H1 (cell line): ENCODE measurements around the gene S100A6. TPM values are rescaled to one million over a fixed set of nuclear protein-coding genes. Genes with fewer than 3 reads are reported as not detected.

ENCODE experiments used
- CTCF ChIA-PET: fragments of 300-600 bp; sonication (Branson Sonifier 250); formaldehyde crosslinking; loops from one replicate; lab custom pipeline; 2021; ENCODE audit not compliant: partially characterized antibody; lab: Charles Lee
- POLR2A ChIA-PET: fragments of 300-600 bp; sonication (Branson Sonifier 250); formaldehyde crosslinking; loops from one replicate; lab custom pipeline; 2021; ENCODE audit warnings: inconsistent platforms; ENCODE audit not compliant: partially characterized antibody; lab: Charles Lee
- DNase-seq, 2 experiments: peaks; one replicate each; pipeline versions ENCODE4 v3.0.0 to v3.0.0-alpha.2; 2010 to 2022; ENCODE audit warnings: low spot score in 2 of 2, low read depth in 1 of 2, mixed read lengths in 1 of 2
- FAIRE-seq: peaks from 2 replicates; lab custom pipeline; 2011; peaks lifted over from hg19 to GRCh38; lab: Jason Lieb, UNC
- H2AFZ ChIP-seq: 2 replicates; pipeline ENCODE4 v1.8.1; 2012; ENCODE audit warnings: low read length, inconsistent platforms
- H2AK5ac ChIP-seq: 2 replicates; pipeline ENCODE4 v1.6.1; 2013; ENCODE audit warnings: low read depth, low read length
- H2BK120ac ChIP-seq: replicated peaks from 2 replicates; pipeline ENCODE3; 2013; ENCODE audit warnings: low read depth, low read length, inconsistent platforms
- H2BK12ac ChIP-seq: 2 replicates; pipeline ENCODE4 v1.6.1; 2013; ENCODE audit warnings: low read depth, low read length
- H2BK15ac ChIP-seq: 2 replicates; pipeline ENCODE4 v1.6.1; 2013; ENCODE audit warnings: low read length
- H2BK20ac ChIP-seq: 2 replicates; pipeline ENCODE4 v1.6.1; 2013; ENCODE audit warnings: low read length
- H2BK5ac ChIP-seq: 2 replicates; pipeline ENCODE4 v1.6.1; 2013; ENCODE audit warnings: low read depth, low read length
- H3K14ac ChIP-seq: 2 replicates; pipeline ENCODE4 v1.6.1; 2013; ENCODE audit warnings: inconsistent platforms; ENCODE audit not compliant: insufficient read length
- H3K18ac ChIP-seq: 2 replicates; pipeline ENCODE4 v1.6.1; 2013; ENCODE audit warnings: low read length; ENCODE audit errors: extremely low read depth
- H3K23ac ChIP-seq: 2 replicates; pipeline ENCODE4 v1.6.1; 2013; ENCODE audit warnings: inconsistent platforms; ENCODE audit not compliant: insufficient read length
- H3K23me2 ChIP-seq: 2 replicates; pipeline ENCODE4 v1.6.1; 2013; ENCODE audit warnings: low read depth, low read length
- H3K27ac ChIP-seq: 2 replicates; pipeline ENCODE4 v1.6.1; 2011; ENCODE audit warnings: low read depth, low read length, inconsistent platforms
- H3K27me3 ChIP-seq, 4 experiments: replicated peaks in 1 of 4; 1 replicate in 1 of 4; 2 replicates in 3 of 4; pipeline versions ENCODE4 v1.6.1 to v1.8.1; 2011 to 2013; ENCODE audit warnings: low read length in 3 of 4, mild to moderate bottlenecking in 3 of 4, inconsistent platforms in 2 of 4, mixed read lengths in 2 of 4, moderate library complexity in 1 of 4; ENCODE audit not compliant: control insufficient read depth in 3 of 4, insufficient read depth in 3 of 4; ENCODE audit errors: extremely low read depth in 1 of 4
- H3K36me3 ChIP-seq, 4 experiments: 2 replicates each; pipeline versions ENCODE4 v1.6.1 to v1.8.1; 2011 to 2013; ENCODE audit warnings: mild to moderate bottlenecking in 4 of 4, low read length in 3 of 4, moderate library complexity in 2 of 4, control low read depth in 1 of 4, inconsistent platforms in 1 of 4; ENCODE audit not compliant: insufficient read depth in 4 of 4, control insufficient read depth in 2 of 4
- H3K4ac ChIP-seq: replicated peaks from 2 replicates; pipeline ENCODE3; 2013; ENCODE audit warnings: low read length, low read depth, mixed read lengths, inconsistent platforms; ENCODE audit not compliant: insufficient read length
- H3K4me1 ChIP-seq, 4 experiments: replicated peaks in 1 of 4; 1 replicate in 1 of 4; 2 replicates in 3 of 4; pipeline versions ENCODE4 v1.6.1 to v1.8.1; 2011 to 2013; ENCODE audit warnings: low read length in 3 of 4, inconsistent platforms in 2 of 4, mixed read lengths in 1 of 4; ENCODE audit not compliant: insufficient read depth in 4 of 4, control insufficient read depth in 3 of 4
- H3K4me2 ChIP-seq, 2 experiments: 2 replicates each; pipeline versions ENCODE4 v1.6.1 to v1.8.1; 2011 to 2013; ENCODE audit warnings: low read depth in 2 of 2, low read length in 2 of 2, control low read depth in 1 of 2, inconsistent platforms in 1 of 2, mild to moderate bottlenecking in 1 of 2; ENCODE audit not compliant: insufficient read depth in 1 of 2
- H3K4me3 ChIP-seq, 4 experiments: fragments of 200-600, 300-600 bp in 1 of 4; sonication (generic), shearing (Covaris generic), sonication (Bioruptor Twin) in 1 of 4; 2 replicates each; pipeline versions ENCODE4 v1.5.1 to v1.8.1; 2011 to 2016; ENCODE audit warnings: low read length in 4 of 4, low read depth in 3 of 4, control low read depth in 2 of 4, inconsistent platforms in 2 of 4, mild to moderate bottlenecking in 2 of 4, mixed read lengths in 1 of 4, moderate library complexity in 1 of 4; ENCODE audit not compliant: insufficient read depth in 2 of 4; ENCODE audit errors: extremely low read depth in 1 of 4
- H3K56ac ChIP-seq: replicated peaks from 2 replicates; pipeline ENCODE3; 2013; ENCODE audit warnings: low read depth, mild to moderate bottlenecking, mixed read lengths, low read length, inconsistent platforms; ENCODE audit not compliant: insufficient read length
- H3K79me1 ChIP-seq: 2 replicates; pipeline ENCODE4 v1.6.1; 2013; ENCODE audit warnings: low read depth, low read length, control low read depth
- H3K79me2 ChIP-seq, 2 experiments: 2 replicates each; pipeline versions ENCODE4 v1.6.1 to v1.8.1; 2012 to 2013; ENCODE audit warnings: low read length in 2 of 2, mild to moderate bottlenecking in 2 of 2, inconsistent platforms in 1 of 2; ENCODE audit not compliant: insufficient read depth in 2 of 2, control insufficient read depth in 1 of 2
- H3K9ac ChIP-seq, 4 experiments: replicated peaks in 1 of 4; 1 replicate in 1 of 4; 2 replicates in 3 of 4; pipeline versions ENCODE4 v1.6.1 to v1.8.1; 2011 to 2013; ENCODE audit warnings: low read depth in 3 of 4, low read length in 3 of 4, control low read depth in 2 of 4, mild to moderate bottlenecking in 2 of 4, moderate library complexity in 2 of 4, inconsistent platforms in 1 of 4; ENCODE audit errors: extremely low read depth in 1 of 4
- H3K9me3 ChIP-seq, 2 experiments: 2 replicates each; pipeline versions ENCODE4 v1.6.1 to v1.8.1; 2012 to 2013; ENCODE audit warnings: mild to moderate bottlenecking in 2 of 2, moderate library complexity in 2 of 2, control low read depth in 1 of 2, inconsistent platforms in 1 of 2, low read depth in 1 of 2, low read length in 1 of 2, mixed read lengths in 1 of 2; ENCODE audit not compliant: insufficient read depth in 2 of 2
- H4K20me1 ChIP-seq, 2 experiments: replicated peaks in 1 of 2; 2 replicates each; pipeline versions ENCODE3 to v1.8.1; 2011 to 2013; ENCODE audit warnings: inconsistent platforms in 2 of 2, low read length in 2 of 2, mild to moderate bottlenecking in 1 of 2; ENCODE audit not compliant: insufficient read depth in 2 of 2, control insufficient read depth in 1 of 2
- H4K5ac ChIP-seq: 2 replicates; pipeline ENCODE4 v1.6.1; 2013; ENCODE audit warnings: low read length, low read depth, mixed read lengths, inconsistent platforms; ENCODE audit not compliant: insufficient read length
- H4K8ac ChIP-seq: 2 replicates; pipeline ENCODE4 v1.8.0; 2013; ENCODE audit warnings: mild to moderate bottlenecking, moderate library complexity, low read length, inconsistent platforms; ENCODE audit not compliant: insufficient read depth; ENCODE audit errors: extremely low read depth
- H4K91ac ChIP-seq: replicated peaks from 2 replicates; pipeline ENCODE3; 2013; ENCODE audit warnings: low read length, mixed read lengths, inconsistent platforms; ENCODE audit not compliant: insufficient read length
- ATF2 ChIP-seq: IDR thresholded peaks from 2 replicates; pipeline ENCODE4 v1.6.1; 2012; ENCODE audit warnings: low read length, inconsistent platforms
- BCL11A ChIP-seq, 2 experiments: IDR thresholded peaks; one replicate each; pipeline ENCODE4 v1.6.1; 2011; ENCODE audit warnings: low read depth in 2 of 2, low read length in 2 of 2, mild to moderate bottlenecking in 2 of 2
- E2F6 ChIP-seq: IDR thresholded peaks from 2 replicates; pipeline ENCODE4 v1.6.1; 2012; ENCODE audit warnings: inconsistent platforms
- EP300 ChIP-seq, 2 experiments: IDR thresholded peaks; 1 replicate in 1 of 2; 2 replicates in 1 of 2; pipeline ENCODE4 v1.6.1; 2011 to 2012; ENCODE audit warnings: low read depth in 2 of 2, low read length in 2 of 2, mild to moderate bottlenecking in 2 of 2, borderline replicate concordance in 1 of 2, inconsistent platforms in 1 of 2, moderate library complexity in 1 of 2
- HDAC6 ChIP-seq: IDR thresholded peaks from one replicate; pipeline ENCODE4 v1.7.1; 2012; ENCODE audit warnings: low read depth, mild to moderate bottlenecking, inconsistent platforms, low read length, moderate library complexity
- NRF1 ChIP-seq: IDR thresholded peaks from 2 replicates; pipeline ENCODE4 v1.6.1; 2011; ENCODE audit warnings: mild to moderate bottlenecking, low read depth, low read length, improper control_type of control experiment
- PHF8 ChIP-seq: fragments of 200-600 bp; sonication (generic); conservative IDR thresholded peaks from 2 replicates; pipeline ENCODE4 v1.7.1; 2012; ENCODE audit warnings: low read depth, mild to moderate bottlenecking, inconsistent platforms, low read length, moderate library complexity
- POLR2AphosphoS5 ChIP-seq: IDR thresholded peaks from 2 replicates; pipeline ENCODE4 v1.6.1; 2011; ENCODE audit warnings: low read depth, low read length
- RNF2 ChIP-seq: fragments of 200-900, 300-1000 bp; sonication (generic); IDR thresholded peaks from 2 replicates; pipeline ENCODE4 v1.7.1; 2016; ENCODE audit warnings: borderline replicate concordance, low read depth, mild to moderate bottlenecking, antibody characterized with exemption, low read length; ENCODE audit not compliant: poor library complexity, severe bottlenecking; ENCODE audit errors: missing control alignments
- SP4 ChIP-seq: IDR thresholded peaks from 2 replicates; pipeline ENCODE4 v1.6.1; 2012; ENCODE audit warnings: low read length, inconsistent platforms
- SUZ12 ChIP-seq: fragments of 200-600 bp; sonication (generic); IDR thresholded peaks from 2 replicates; pipeline ENCODE4 v1.6.1; 2012; ENCODE audit warnings: mild to moderate bottlenecking, inconsistent platforms, low read length, moderate library complexity, mixed read lengths
- WGBS, 2 experiments: shearing (Covaris generic) in 1 of 2; methylation state at CpG; one replicate each; pipeline versions ENCODE4 v1.1.6 to v1.1.7; 2013 to 2015; ENCODE audit warnings: low lambda C conversion rate in 2 of 2, mixed read lengths in 2 of 2, inconsistent platforms in 1 of 2, low coverage in 1 of 2, missing lambda C conversion rate in 1 of 2; ENCODE audit not compliant: insufficient replicate concordance in 2 of 2, insufficient coverage in 1 of 2, insufficient read length in 1 of 2; ENCODE audit errors: extremely low coverage in 1 of 2, missing lambda C conversion rate in 1 of 2; 5-methylcytosine and 5-hydroxymethylcytosine counted together
- polyA plus RNA-seq, 7 experiments: library from polyadenylated mRNA; depleted of rRNA in 3 of 7; stranded (reverse) in 5 of 7; unstranded in 2 of 7; fragments of >200 nt in 5 of 7; fragments of 200-250 nt in 2 of 7; gene quantifications; 1 replicate in 5 of 7; 2 replicates in 1 of 7; 4 replicates in 1 of 7; pipeline versions ENCODE4 v1.2.1 to v1.2.3, GENCODE V29; 2011 to 2013; ENCODE audit warnings: missing spikeins in 2 of 7, mixed read lengths in 2 of 7
- total RNA-seq: library from RNA; stranded (reverse); fragmentation: NEBNext Ultra II Directional; extraction: Animal tissue kit (Norgen Biotek cat#: 25700); gene quantifications from 2 replicates; pipeline ENCODE4 v1.2.1, GENCODE V29; 2021

S100A6 gene
- total and polyA plus RNA-seq, 2 of the 8 experiments (the other 6 are each of a cell fraction or from before 2014, with no cell fraction given) = 11.1 to 63.0 TPM

- no peak overlapping the region for H4K5ac ChIP-seq
- H3K9me3 ChIP-seq = peaks cover 0 to 10% of the 10 kb centered on the region in 2 experiments; a peak in 1 of 4 replicates
- no peak overlapping the region for H2AK5ac ChIP-seq
- CTCF ChIA-PET = interaction anchor here (0.6 to 4.2 kb wide), 12 partner anchors 8 to 223 kb away, joined by 3 to 64 read pairs (median 6); partner anchors contain the start of genes S100A1, S100A13, S100A14 and S100A16
- H2BK120ac ChIP-seq = no peak overlapping the region
- no peak overlapping the region for H3K18ac ChIP-seq
- FAIRE-seq (no peak), DNase-seq (no peak)
- no peak overlapping the region for H3K4ac ChIP-seq
- no peak overlapping the region for H2BK20ac ChIP-seq
- no peaks in the 10 kb centered on the region for H3K36me3 ChIP-seq
- 80% methylated on average over 4 of the region's 4 CpGs; no CpG with 5 or more reads in 1 of the 2 experiments for WGBS, 2 experiments
- H3K23ac ChIP-seq = no peak overlapping the region
- no peak overlapping the region for H4K8ac ChIP-seq
- no peaks in the 10 kb centered on the region for H3K79me2 ChIP-seq
- no peak overlapping the region for H3K4me2 ChIP-seq
- H2BK5ac ChIP-seq = no peak overlapping the region
- no peak overlapping the region for H2BK12ac ChIP-seq
- no peak overlapping the region for H3K4me3 ChIP-seq
- no peaks in the 10 kb centered on the region for H3K27me3 ChIP-seq
- no peaks in the 10 kb centered on the region for H3K79me1 ChIP-seq
- H4K20me1 ChIP-seq = no peaks in the 10 kb centered on the region
- H2AFZ ChIP-seq = no peak overlapping the region
- peaks cover 0 to 3% (median 0%) of the 10 kb centered on the region in 4 experiments; a peak in 2 of 7 replicates for H3K4me1 ChIP-seq
- no peak overlapping the region for H4K91ac ChIP-seq
- no peak overlapping the region for H2BK15ac ChIP-seq
- POLR2A ChIA-PET = interaction anchor here (1.1 to 3.6 kb wide), 3 partner anchors 9 to 50 kb away, joined by 4 to 20 read pairs (median 5); partner anchors contain the start of genes S100A13 and S100A16
- no peak overlapping the region for H3K27ac ChIP-seq
- H3K14ac ChIP-seq = no peak overlapping the region
- H3K23me2 ChIP-seq = no peaks in the 10 kb centered on the region; the same call in 1 of the 2 replicates
- no peak overlapping the region for H3K56ac ChIP-seq
- H3K9ac ChIP-seq = no peak overlapping the region
- TF ChIP-seq SP4 = no peak
- TF ChIP-seq BCL11A (IDR thresholded peaks at IDR 0.05; ENCODE audit: low read depth in 2 of 2, low read length in 2 of 2) = no peak
- no peak for TF ChIP-seq ATF2
- TF ChIP-seq NRF1 = no peak
- TF ChIP-seq RNF2 = no peak
- no peak for TF ChIP-seq E2F6
- TF ChIP-seq POLR2AphosphoS5 = no peak
- TF ChIP-seq HDAC6 = no peak
- TF ChIP-seq PHF8 = no peak
- no peak for TF ChIP-seq EP300 (IDR thresholded peaks at IDR 0.05; ENCODE audit: borderline replicate concordance in 1 of 2, low read depth in 2 of 2, low read length in 2 of 2)
- no peak for TF ChIP-seq SUZ12
Measured at GRCh38 chr1:153577138-153577537, 41.3 kb upstream of the S100A6 start.
